OCI-M1 (cell line): ENCODE data around the gene MRTFA.

Source experiments
- DNase-seq: peaks from one replicate; lab custom pipeline; 2025; lab: John Stamatoyannopoulos, UW

MRTFA gene

DNA sequence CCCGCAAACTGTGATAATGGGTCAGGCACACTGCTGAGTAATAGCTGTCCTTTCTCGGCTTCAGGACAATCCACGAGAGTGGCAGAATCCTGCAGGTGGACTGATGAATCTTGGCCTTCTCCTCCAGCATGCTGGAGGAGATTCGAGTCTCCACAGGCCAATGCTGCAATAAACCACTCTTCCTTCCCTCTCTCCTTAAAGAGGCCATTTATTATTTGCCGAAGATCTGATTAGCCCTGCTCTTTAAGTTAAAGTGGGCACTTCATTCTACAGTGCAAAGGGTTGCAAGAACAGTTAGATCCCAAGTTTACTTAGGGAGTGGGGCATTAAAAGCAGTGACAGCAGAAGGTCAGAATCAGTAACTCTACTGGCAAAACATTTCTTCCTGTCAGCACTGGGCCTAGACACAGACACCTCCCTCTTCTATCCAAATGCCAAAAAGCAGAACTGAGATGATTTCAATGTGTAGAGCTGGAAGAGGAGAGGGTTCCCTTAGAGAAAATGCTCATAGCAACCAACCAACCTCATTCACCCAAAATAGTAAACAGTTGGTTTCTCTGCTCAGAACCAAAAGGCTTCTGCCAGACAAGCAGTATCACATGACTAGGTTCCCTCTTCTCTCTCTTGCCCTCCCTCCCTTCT is 144.4 kb downstream of the MRTFA start:
- peak; percentile 87 for DNase-seq

DNA sequence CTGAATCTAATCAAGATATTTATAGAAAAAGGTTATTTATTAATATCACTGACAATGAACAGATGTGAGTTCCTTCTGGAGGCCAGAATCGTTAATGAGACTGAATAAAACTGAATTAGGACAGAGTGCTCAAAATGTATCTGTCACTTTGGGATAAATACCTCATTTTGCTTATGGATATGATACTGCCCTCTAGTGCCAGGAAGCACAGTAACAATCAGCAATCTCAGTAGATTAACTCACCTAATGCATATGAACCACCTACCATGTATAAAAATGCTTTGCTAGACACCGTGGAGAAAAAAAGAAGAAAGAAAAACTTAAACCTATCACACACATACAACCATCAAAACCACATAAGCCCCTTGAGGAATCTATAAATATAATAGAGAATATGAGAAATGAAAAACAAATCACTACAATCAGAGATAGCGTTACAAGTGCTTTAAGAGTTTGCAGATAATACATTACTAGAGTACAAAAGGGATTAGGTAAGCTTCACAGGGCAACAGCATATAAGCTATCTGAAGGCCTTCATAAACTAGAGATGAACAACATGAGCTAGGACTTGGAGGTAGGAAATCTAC is 148.8 kb downstream of the MRTFA start:
- peak; percentile 44 for DNase-seq

DNA sequence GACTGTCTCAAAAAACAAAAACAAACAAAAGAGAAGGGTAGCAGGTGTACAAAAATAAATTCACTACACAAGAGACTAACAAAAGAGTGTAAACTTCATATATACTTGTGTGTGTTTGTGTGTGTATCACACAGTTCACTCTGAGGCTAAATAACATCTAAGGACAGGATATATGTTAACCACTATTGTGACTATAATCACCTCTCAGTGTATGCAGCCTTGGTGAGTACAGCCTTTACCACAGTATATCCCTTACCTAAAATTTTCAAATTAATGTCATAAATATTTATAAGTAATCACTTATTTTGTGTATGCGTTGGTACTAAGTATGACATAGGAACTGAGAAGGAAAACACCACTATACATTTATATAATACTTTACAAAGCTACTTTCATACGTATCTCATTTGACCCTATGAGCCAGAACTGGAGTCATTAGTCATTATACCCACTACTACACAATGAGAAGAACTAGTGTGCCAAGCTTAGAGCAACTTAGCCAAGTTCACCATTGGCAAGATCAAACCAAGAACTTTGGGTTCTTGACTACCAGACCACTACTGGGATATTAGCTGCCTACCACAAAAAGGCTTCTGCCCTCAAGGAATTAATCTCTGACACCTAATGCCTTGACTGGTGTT is 149.4 kb downstream of the MRTFA start:
- no peak for DNase-seq

GRCh38 chr22:40485813-40486667 is 150.5 kb downstream of the MRTFA start:
- DNase-seq = no peak

GRCh38 chr22:40484906-40485669 is 151.4 kb downstream of the MRTFA start:
- DNase-seq = no peak

DNA sequence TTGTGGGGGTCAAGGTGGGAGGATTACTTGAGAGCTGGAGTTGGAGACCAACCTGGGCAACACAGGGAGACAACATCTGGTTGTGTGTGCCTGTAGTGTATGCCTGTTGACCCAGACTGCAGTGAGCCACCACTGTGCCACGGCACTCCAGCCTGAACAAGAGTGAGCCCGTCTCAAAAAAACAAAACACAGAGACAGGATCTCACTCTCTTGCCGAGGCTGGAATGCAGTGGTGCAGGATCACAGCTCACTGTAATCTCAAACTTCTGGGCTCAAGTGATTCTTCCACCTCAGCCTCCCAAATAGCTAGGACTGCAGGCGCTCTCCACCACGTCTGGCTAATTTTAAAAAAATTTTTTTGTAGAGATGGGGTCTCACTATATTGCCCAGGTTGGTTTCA is 153.6 kb downstream of the MRTFA start:
- DNase-seq = no peak

- DNase-seq = no peak
Observed at GRCh38 chr22:40482391-40482790, 154.1 kb downstream of the MRTFA start.

DNA sequence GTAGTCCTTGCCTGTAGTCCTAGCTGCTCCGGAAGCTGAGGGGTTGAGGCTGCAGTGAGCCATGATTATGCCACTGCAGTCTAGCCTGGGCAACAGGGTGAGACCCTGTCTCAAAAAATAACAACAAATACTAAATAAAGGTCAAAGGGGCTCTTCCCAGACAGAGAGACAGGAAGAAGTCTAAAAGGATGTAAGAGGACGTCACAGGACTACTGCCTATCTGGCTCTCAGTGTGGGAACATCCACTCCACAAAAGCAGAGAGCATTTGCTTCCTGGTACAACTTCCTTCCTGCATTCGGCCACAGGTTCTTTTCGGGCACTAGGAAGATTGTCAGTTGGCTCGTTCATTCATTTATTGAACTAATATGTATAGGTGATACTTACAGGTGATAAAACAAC is 155.5 kb downstream of the MRTFA start:
- DNase-seq = no peak

- no peak for DNase-seq
Observed at GRCh38 chr22:40479887-40480538, 156.5 kb downstream of the MRTFA start.

GRCh38 chr22:40479126-40479800 is 157.3 kb downstream of the MRTFA start:
- peak; percentile 44 for DNase-seq

DNA sequence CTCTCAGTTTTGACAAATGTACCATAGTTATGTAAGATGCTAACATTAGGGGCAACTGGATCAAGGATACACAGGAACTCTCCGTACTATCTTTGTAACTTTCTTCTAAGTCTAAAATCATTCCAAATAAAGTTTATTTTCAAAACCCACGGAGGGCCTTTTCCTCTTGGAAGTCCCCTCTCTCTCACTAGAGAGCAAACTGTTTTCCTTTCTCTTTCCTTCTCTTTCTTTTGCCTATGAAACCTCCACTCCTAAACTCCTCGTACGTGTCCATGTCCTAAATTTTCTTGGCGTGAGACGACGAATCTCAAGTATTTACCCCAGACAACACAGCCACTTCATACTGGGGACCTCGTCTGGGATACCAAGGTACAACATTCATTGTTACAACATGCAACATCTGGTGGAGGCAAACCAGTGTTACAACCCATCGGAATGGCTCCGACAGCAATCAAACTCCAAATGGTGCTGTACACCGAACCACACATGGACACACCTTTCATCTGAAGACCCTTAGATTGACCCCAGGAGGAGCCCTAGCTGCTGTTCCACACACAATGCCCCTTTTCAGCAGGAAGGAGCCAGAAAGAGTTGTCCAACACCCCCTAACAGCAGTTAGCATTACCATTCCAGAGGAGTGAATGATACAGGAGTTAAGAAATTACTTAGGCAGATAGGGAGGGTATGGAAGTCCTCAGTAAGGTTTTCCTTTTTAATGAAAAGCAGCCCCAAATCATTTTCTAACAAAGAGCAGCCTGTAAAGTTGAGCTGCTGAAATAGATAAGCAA is 158.0 kb downstream of the MRTFA start:
- DNase-seq = no peak

- DNase-seq = peak; percentile 38
Observed at GRCh38 chr22:40477683-40478337, 158.7 kb downstream of the MRTFA start.

DNA sequence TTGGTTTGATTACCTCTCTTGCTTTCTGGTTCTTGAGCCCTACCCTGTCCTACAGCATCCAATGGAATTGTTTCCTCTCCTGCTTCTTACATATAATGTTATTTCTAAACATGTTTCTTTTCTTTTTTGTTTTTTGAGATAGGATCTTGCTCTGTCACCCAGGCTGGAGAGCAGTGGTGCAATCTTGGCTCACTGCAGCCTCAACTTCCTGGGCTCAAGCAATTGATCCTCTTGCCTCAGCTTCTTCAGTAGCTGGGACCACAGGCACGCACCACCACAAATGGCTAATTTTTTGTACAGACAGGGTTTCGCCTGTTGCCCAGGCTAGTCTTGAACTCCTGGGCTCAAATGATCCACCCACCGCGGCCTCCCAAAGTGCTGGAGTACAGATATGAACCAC is 160.2 kb downstream of the MRTFA start:
- peak; percentile 11 for DNase-seq

GRCh38 chr22:40473703-40474102 is 162.8 kb downstream of the MRTFA start:
- DNase-seq = no peak

DNA sequence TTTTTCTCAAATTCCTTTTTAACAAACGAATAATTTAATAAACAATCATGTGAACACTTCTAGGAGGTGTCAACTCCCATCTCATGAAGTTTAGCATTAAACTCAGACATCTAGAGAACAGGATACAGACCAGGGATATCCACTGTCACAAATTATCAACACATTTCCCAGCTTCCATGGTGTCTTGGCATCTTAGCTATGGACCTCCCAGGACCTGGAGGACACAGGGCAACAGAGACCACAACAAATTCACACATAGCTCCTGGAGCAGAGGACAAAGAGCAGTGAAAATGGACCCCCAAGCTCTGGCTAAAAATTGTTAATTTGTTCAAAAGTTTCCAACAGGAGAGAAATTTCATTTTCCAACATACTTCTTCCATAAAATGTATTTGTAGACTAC is 163.9 kb downstream of the MRTFA start:
- DNase-seq = no peak

GRCh38 chr22:40472051-40472450 is 164.5 kb downstream of the MRTFA start:
- no peak for DNase-seq

- no peak for DNase-seq
Observed at GRCh38 chr22:40469181-40469580, 167.3 kb downstream of the MRTFA start.

- DNase-seq = no peak
Observed at GRCh38 chr22:40468616-40469015, 167.9 kb downstream of the MRTFA start.

DNA sequence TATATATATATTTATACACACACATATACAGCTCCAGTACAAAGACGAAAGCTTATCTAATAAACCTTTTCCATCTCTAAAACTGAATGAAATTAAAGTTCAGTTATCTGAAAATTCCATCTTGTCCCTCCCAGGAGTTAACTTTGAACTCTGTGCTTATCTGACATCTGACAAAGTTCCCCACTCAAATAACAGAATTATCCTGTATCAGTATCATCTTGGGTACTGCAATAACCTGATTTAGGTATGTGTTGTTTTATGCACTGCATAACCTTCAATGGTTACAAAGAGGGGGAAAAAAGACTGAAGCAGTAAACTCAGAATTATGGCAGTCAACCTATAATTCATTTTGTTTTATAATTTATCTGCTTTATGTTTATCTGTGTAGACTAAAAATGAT is 169.5 kb downstream of the MRTFA start:
- no peak for DNase-seq
